NCI-H82 treated with DMSO at 0.1 percent for 48 hours (cell line): ENCODE results near the gene WDR82.

Experiments
- DNase-seq: peaks from one replicate; lab custom pipeline; 2025; ENCODE audit not compliant: unreplicated experiment; lab: John Stamatoyannopoulos, UW

WDR82 gene

DNA sequence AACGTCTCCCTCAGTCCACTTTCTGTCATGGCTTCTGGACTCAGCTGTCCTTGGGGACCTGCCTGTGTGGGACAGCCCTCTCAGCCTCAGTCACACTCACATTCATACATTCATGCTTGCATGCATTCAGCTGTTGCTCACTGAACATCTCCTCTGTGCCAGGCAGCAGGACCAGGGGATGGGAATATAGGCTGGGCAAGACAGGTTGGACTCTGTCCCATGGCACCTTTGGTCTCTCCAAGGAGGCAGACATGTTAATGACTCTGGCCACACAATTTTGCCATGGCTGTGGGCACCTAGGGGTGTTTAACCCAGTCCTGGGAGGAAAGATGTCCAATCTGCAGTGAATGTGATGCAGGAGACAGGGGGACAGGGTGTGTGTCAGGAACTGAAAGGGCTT lies 29.9 kb upstream of the WDR82 start:
- DNase-seq, result no peak

- no peak for DNase-seq
Observed at GRCh38 chr3:52306978-52307377, 28.5 kb upstream of the WDR82 start.

- no peak for DNase-seq
Observed at GRCh38 chr3:52305926-52306325, 27.5 kb upstream of the WDR82 start.

- DNase-seq, result no peak
Observed at GRCh38 chr3:52303811-52304210, 25.4 kb upstream of the WDR82 start.

DNA sequence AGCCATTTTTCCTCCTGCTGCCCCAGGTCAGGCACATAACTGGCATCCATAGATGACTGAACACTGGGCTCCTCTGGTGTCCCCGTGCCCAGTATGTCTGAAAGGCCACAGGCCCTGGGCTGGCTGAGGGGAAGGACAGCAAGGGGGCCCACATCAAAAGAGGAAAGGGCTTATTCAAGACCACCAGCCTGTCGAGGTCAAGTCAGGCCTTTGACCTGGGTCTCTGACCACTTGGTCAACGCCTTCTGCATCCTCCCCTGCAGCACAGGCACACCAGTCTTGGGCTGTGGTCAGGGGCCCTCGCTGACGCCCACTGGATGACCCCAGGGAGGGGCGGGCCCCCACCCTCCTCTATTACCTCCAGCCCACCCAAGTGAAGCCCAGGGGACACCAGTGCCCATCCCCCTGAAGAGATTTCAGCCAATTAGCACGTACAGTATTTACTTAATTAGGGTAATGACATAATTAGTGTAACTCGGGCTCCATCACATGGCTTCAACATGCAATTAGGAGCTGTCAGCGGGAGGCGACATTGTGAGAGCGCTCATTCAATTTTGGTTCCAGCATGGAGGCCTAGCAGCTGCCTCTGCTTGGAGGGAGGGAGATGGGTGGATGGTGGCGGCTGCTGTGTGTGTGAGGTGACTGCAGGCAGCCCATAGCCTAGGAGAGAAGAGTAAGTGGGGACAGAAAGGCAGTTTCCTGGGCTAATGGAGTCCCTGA lies 24.1 kb upstream of the WDR82 start:
- DNase-seq, result peak; percentile 27

- DNase-seq, result no peak
Observed at GRCh38 chr3:52299879-52300611, 21.6 kb upstream of the WDR82 start.

DNA sequence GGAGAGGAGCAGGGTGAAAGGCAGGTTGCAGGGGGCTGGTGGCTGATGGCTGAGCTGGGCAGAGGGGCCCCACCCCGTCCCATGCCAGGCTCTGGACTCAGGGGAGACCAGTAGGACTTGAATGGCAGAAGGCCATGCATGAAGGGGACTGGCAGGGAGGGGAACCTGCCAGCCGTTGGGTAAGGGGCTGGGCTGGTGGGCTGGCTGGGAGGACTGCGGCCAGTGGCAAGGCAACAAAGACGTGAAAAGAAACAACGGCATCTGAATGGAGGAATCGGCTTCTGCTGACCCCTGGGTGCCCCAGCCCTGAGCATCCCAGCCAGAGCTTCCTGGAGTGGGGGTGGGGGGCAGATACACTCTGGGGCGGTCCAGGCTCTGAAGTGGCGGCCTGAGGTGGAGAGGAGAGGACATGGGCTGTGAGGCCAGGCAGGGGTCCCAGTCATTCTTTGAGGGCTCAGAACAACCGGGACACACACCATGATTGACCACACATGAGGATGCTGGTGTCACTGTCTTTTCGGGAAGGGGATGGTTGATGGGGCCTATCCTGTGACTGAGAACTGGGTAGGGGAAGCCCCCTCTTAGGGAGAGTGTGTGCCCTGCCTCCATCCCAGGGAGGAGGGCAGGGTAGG lies 20.9 kb upstream of the WDR82 start:
- DNase-seq, result no peak

DNA sequence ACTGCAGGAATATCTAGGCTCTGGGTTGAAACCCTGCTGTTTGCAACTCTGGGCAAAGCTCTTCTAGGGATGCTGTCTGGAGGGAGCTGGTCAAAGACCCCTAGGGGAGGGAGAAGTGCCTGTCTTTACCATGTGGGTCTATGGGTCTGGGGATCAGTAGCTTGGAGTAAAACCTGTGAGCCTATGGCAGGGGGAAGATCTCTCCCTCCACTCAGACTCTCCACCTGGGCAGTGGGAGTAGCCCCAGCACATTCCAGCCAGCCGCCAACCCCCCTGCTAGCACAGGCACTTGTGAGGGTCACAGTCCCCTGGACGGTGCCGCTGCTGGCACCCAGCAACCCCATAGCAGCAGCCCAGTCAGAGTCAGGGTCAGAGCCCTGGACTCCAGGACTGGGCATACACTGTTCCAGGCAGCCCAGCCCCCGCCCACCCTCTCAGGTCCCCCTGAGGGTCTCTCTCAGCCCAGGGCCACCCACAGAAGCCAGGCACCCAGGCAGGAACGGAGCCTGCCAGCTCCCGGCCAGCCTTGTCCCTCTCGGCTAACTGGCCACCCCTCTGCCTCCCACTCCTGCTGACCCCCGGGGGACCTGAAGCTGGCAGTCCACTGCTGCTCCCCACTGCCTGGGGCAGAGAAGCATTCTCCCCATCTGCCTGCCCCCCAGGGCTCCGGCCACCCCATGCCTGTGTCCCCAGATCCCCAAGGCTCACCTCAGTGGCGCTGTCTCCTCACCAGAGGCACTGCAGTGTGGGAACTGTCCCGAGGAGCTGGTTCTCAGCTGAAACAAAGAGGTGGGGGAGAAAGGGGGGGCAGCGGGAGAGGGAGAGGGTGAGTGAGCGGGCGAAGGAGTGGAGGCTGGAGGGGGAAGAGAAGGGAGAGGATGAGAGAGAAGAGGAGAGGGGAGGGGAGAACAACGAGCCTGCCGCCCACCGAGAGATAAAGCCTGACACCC lies 20.0 kb upstream of the WDR82 start:
- no peak for DNase-seq

DNA sequence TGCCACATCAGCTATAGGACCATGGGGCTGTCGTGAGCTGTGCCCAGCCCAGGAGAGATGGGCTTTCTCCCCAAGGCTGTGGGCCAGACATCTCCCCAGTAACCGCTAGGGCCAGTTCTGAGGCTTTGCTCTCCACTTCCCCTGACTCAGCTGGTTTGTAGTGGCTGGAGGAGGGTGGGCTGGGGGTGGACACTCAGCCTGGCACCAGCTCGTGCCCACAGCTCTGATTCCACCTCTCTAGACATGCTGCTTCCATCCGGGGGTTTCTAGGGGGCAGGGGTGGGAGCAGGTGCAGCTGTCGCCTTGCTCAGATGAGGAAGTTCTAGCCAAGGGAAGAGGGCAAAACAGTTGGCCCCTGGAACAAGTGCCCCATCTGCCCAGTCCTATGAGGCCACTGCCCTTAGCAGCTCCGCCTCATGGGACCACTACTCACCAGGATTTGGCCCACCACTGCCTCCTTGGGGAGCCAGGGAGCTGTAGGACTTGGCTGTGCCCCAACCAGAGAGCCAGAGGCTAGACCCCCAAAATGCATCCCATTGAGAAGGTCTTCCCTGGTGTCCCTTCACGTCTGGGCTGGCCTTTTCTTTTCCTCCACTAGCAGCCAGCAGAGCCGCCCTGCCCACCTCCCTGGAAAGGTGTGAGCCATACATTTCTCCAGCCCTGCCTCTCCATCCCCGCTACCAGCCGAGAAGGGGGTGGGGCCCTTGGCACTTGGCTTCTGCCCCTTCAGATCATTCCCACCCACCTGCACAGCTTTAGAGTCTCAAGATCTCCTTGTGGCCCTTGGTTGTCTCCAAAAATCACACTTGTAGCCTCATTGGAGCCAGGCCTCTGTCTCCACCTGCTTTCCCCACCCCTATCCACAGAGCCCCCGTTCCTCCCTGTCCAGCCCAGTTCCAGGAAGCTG lies 19.0 kb upstream of the WDR82 start:
- DNase-seq, result no peak

DNA sequence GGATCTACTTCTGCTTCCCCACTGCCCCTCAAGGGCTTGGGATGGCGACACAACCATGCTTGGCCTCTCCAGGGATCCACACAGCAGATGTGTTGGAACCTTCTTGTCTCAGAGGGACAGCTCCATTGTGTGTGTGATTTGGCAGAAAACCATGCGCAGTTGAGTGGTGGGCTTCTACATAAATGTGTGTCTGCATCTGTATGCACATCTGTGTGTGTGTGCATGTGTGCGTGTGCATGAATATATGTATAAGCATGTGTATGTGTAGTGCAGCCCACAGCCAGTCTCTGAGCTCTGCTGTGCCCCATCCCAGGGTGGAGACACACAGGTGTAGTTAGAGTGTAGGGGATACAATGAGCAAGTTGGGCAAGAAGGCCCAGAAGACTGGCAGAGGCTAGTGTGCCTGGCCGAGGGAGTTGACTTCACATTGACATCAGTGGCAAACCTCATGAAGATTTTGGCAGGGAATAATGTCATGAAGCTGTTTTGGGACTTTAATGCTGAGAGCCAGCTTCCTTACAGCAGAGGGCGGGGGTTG lies 17.3 kb upstream of the WDR82 start:
- no peak for DNase-seq

GRCh38 chr3:52294320-52295150 lies 16.1 kb upstream of the WDR82 start:
- no peak for DNase-seq

GRCh38 chr3:52293491-52294319 lies 15.3 kb upstream of the WDR82 start:
- DNase-seq, result no peak

GRCh38 chr3:52292247-52293065 lies 14.0 kb upstream of the WDR82 start:
- DNase-seq, result no peak

DNA sequence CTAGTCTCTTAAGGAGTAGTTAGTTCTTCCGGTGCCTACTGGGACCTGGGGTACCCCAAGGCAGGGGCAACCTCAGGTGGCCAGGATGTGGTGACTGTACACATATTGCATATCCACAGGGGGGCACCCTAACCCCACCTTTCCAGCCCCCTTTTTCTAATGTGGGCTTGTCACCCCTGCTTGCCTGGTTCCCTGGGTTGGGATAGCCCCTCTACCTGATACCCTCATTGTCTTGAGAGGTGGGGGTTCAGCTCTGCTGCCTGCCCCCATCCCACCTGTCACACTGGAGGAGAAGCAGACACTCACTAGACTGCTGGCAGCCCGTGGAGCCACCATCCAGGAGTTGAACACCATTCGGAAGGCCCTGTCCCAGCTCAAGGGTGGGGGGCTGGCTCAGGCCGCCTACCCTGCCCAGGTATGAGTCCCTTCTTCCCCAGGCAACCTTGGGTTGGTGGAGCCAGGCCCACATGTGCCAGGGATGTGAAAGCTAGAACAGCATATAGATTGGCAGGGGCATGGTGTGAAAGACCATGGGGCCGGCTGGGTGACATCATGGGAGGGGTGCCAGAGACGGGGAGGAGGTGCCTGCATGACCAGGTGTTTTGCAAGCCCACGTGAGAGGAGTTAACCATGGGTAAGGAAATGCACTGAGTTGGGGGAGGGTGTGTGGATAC lies 13.2 kb upstream of the WDR82 start:
- no peak for DNase-seq

- DNase-seq, result no peak
Observed at GRCh38 chr3:52290596-52291507, 12.4 kb upstream of the WDR82 start.
